ENCODE measurements around the gene COL7A1.

DNA sequence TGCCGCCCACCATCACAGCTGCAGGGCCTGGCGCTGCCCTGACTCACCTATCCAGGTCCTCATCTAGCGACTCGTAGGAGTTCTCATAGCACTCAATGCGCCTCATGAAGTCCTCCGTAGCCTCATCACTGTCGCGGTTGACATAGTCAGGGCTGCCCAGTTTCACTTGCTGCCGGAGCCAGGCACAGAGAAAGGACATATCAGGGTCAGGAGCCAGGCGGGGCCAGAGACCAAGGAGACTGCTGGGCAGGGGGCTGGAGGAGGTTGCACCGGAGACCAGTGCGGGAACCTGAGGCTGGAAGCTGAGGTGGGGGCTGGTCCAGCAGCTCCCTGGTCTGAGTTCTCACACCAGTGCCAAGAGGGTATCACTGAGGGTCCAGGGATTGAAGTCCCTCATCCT, 56.7 kb downstream of the COL7A1 start:
- no peak for TF ChIP-seq EP300 (IDR thresholded peaks at IDR 0.05)
- TF ChIP-seq, protein P1, sequence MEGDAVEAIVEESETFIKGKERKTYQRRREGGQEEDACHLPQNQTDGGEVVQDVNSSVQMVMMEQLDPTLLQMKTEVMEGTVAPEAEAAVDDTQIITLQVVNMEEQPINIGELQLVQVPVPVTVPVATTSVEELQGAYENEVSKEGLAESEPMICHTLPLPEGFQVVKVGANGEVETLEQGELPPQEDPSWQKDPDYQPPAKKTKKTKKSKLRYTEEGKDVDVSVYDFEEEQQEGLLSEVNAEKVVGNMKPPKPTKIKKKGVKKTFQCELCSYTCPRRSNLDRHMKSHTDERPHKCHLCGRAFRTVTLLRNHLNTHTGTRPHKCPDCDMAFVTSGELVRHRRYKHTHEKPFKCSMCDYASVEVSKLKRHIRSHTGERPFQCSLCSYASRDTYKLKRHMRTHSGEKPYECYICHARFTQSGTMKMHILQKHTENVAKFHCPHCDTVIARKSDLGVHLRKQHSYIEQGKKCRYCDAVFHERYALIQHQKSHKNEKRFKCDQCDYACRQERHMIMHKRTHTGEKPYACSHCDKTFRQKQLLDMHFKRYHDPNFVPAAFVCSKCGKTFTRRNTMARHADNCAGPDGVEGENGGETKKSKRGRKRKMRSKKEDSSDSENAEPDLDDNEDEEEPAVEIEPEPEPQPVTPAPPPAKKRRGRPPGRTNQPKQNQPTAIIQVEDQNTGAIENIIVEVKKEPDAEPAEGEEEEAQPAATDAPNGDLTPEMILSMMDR (IDR thresholded peaks at IDR 0.05): no peak

Data from tibial nerve (tissue), 4 donors.